Smooth muscle cell (in vitro differentiated cells): ENCODE measurements around the gene B4GALT1. TPM values are rescaled to one million over a fixed set of nuclear protein-coding genes. Genes with fewer than 3 reads are reported as not detected.
A peak's percentile ranks its signal among the peaks of the same experiment; 100 is the strongest.

Experiments
- DNase-seq: peaks from one replicate; lab custom pipeline; 2025; ENCODE audit not compliant: unreplicated experiment; lab: John Stamatoyannopoulos, UW
- H2AFZ ChIP-seq: fragments of 200-600 bp; sonication (generic); 2 replicates; pipeline ENCODE4 v1.6.0; 2016; ENCODE audit warnings: antibody characterized with exemption, low read depth, mild to moderate bottlenecking
- H3F3A ChIP-seq: fragments of 200-600 bp; sonication (generic); 2 replicates; pipeline ENCODE4 v1.6.0; 2017; ENCODE audit warnings: antibody characterized with exemption, low read depth
- H3K27ac ChIP-seq: fragments of 200-600 bp; sonication (generic); 2 replicates; pipeline ENCODE4 v1.5.1; 2016; ENCODE audit warnings: low read depth, mild to moderate bottlenecking
- H3K27me3 ChIP-seq: fragments of 200-600 bp; sonication (generic); 2 replicates; pipeline ENCODE4 v1.6.1; 2016; ENCODE audit warnings: low read depth, mild to moderate bottlenecking
- H3K36me3 ChIP-seq: fragments of 200-600 bp; sonication (generic); 2 replicates; pipeline ENCODE4 v1.5.1; 2016; ENCODE audit warnings: low read depth
- H3K4me1 ChIP-seq: fragments of 200-600 bp; sonication (generic); 2 replicates; pipeline ENCODE4 v1.5.1; 2016; ENCODE audit warnings: low read depth
- H3K4me2 ChIP-seq: fragments of 200-600 bp; sonication (generic); 2 replicates; pipeline ENCODE4 v1.6.0; 2016; ENCODE audit warnings: mild to moderate bottlenecking
- H3K4me3 ChIP-seq: fragments of 200-600 bp; sonication (generic); 2 replicates; pipeline ENCODE4 v1.5.1; 2016; ENCODE audit warnings: mild to moderate bottlenecking
- H3K79me2 ChIP-seq: fragments of 200-600 bp; sonication (generic); 2 replicates; pipeline ENCODE4 v1.6.0; 2016; ENCODE audit warnings: low read depth, mild to moderate bottlenecking
- H3K9ac ChIP-seq: fragments of 200-600 bp; sonication (generic); 2 replicates; pipeline ENCODE4 v1.6.0; 2016; ENCODE audit warnings: low read depth
- H3K9me3 ChIP-seq: fragments of 200-600 bp; sonication (generic); replicated peaks from 2 replicates; pipeline ENCODE4 v1.5.1; 2016; ENCODE audit warnings: low read depth
- H4K20me1 ChIP-seq: fragments of 200-600 bp; sonication (generic); 2 replicates; pipeline ENCODE4 v1.6.0; 2016; ENCODE audit warnings: low read depth
- CTCF ChIP-seq: fragments of 200-600 bp; sonication (generic); IDR thresholded peaks from 2 replicates; pipeline ENCODE4 v1.5.1; 2017; ENCODE audit warnings: borderline replicate concordance, mild to moderate bottlenecking, antibody characterized with exemption; ENCODE audit not compliant: insufficient read depth, poor library complexity, severe bottlenecking
- WGBS: methylation state at CpG from one replicate; pipeline ENCODE4 v1.1.7; 2016; ENCODE audit warnings: low lambda C conversion rate; 5-methylcytosine and 5-hydroxymethylcytosine counted together
- polyA plus RNA-seq: library from polyadenylated mRNA; unstranded; fragments of >200 nt; fragmentation: Nextera tagmentation; extraction: Ambion mirVana; gene quantifications from 2 replicates; pipeline ENCODE4 v1.2.1, GENCODE V29; 2016
- total RNA-seq: library from RNA; depleted of rRNA; stranded (reverse); fragments of >200 nt; gene quantifications from 2 replicates; pipeline ENCODE4 v1.2.3, GENCODE V29; 2014

Gene B4GALT1
- total and polyA plus RNA-seq, 2 experiments from 2014 or later = 49.2 to 56.3 TPM

- Histone ChIP-seq H3K36me3 (no peaks in the 10 kb centered on the region), H3K27ac (no peak overlapping the region), H2AFZ (no peak overlapping the region), H3K79me2 (peaks cover 12% of the 10 kb centered on the region), H3K9ac (no peak overlapping the region), H3F3A (no peaks in the 10 kb centered on the region), H3K4me1 (peaks cover 16% of the 10 kb centered on the region), H3K27me3 (no peaks in the 10 kb centered on the region), H4K20me1 (no peaks in the 10 kb centered on the region), H3K4me2 (no peak overlapping the region), H3K4me3 (no peak overlapping the region), H3K9me3 (no peaks in the 10 kb centered on the region)
- 92% methylated on average over 11 of the region's 11 CpGs for WGBS
- no peak for TF ChIP-seq CTCF
- DNase-seq = no peak
Observed at GRCh38 chr9:33170464-33171415, 3.6 kb upstream of the B4GALT1 start.

DNA sequence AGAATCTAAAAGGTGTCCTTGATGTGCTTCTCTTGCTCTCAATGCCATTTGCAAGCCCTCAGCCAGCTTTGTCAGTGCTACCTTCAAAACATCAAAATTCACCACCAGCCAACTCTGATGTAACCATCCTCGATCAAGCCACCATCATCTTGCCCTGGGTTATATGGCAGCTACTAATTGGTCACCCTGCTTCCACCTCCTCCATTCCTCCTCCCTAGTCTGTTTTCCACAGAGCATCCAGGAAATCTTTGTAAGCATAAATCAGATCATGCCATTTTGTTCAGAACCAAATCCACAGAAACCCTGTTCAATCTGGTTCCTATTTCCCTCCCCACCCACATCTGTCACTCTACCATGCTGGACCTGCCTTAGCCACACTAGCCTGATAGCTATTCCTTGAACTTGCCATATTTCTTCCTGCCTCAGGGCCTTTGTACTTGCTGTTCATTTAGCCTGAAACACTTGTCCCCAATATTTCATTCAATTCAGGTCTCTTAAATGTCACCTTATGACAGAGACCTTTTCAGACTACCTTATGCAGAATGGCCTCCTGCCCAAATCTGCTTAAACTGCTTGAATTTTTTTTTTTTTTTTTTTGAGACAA, 1.9 kb upstream of the B4GALT1 start:
- H3K4me1 ChIP-seq = peaks cover 27% of the 10 kb centered on the region
- WGBS = 87% methylated on average over 1 of the region's 1 CpG
- no peaks in the 10 kb centered on the region for H3K27me3 ChIP-seq
- H3K9ac ChIP-seq = no peak overlapping the region
- H3K36me3 ChIP-seq = no peaks in the 10 kb centered on the region
- no peaks in the 10 kb centered on the region for H3F3A ChIP-seq
- H3K4me2 ChIP-seq = no peak overlapping the region
- peaks cover 10% of the 10 kb centered on the region for H4K20me1 ChIP-seq
- no peak overlapping the region for H3K27ac ChIP-seq
- H3K4me3 ChIP-seq = no peak overlapping the region
- no peaks in the 10 kb centered on the region for H3K9me3 ChIP-seq
- peaks cover 29% of the 10 kb centered on the region for H3K79me2 ChIP-seq
- no peak for DNase-seq
- no peak for TF ChIP-seq CTCF
- no peak overlapping the region for H2AFZ ChIP-seq

DNA sequence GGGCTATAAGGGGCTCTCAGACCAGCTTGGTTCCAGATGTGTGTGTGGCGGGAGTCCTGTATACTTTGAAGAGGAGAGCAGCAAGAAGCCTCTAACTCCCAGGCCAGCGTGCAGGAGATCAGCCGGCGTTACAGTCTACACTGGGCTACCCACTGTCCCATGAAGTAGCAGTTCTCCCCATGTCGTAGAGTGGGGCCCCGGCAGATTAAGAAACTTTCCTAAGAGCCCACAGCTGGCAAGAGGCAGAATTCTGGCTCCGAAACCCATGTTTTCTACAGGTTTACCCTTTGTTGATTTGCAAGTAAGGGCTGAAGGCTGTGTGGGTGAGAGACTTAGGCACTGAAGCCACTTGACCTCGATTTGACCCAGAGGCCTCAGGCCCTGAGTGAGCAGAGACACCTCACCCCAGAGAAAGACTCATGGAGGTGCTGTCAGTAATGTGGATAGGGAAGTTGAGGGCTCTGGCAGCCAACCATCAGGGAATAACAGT, 881 bp upstream of the B4GALT1 start:
- peak overlapping the region; percentile 94 for H2AFZ ChIP-seq
- no peaks in the 10 kb centered on the region for H3K9me3 ChIP-seq
- no peaks in the 10 kb centered on the region for H3K36me3 ChIP-seq
- H3K9ac ChIP-seq = peak overlapping the region; percentile 74
- no peak for DNase-seq
- TF ChIP-seq CTCF = no peak
- no peaks in the 10 kb centered on the region for H3K27me3 ChIP-seq
- H3K4me2 ChIP-seq = peak overlapping the region; percentile 97
- no peaks in the 10 kb centered on the region for H3F3A ChIP-seq
- WGBS = 77% methylated on average over 8 of the region's 8 CpGs
- H3K79me2 ChIP-seq = peaks cover 39% of the 10 kb centered on the region
- peak overlapping the region; percentile 97 for H3K4me3 ChIP-seq
- H3K4me1 ChIP-seq = peaks cover 27% of the 10 kb centered on the region
- peak overlapping the region; percentile 74 for H3K27ac ChIP-seq
- peaks cover 20% of the 10 kb centered on the region for H4K20me1 ChIP-seq
